Ishikawa (cell line): ENCODE results near the gene PDHB.

Experiments
- CEBPB ChIP-seq: IDR thresholded peaks from 2 replicates; pipeline ENCODE4 v1.6.1; 2012
- RAD21 ChIP-seq: IDR thresholded peaks from 2 replicates; pipeline ENCODE4 v1.6.1; 2012; ENCODE audit warnings: low read depth

- TF ChIP-seq RAD21 (no peak), CEBPB (no peak)
These were observed 40.8 kb upstream of the PDHB start for GRCh38 chr3:58474348-58474911.
